Measurements from ENCODE around the gene SERPINA9. TPM values are rescaled to one million over a fixed set of nuclear protein-coding genes. Genes with fewer than 3 reads are reported as not detected.
A peak's percentile ranks its signal among the peaks of the same experiment; 100 is the strongest.

The SERPINA9 gene
- total and polyA plus RNA-seq, 2 donors = 0.05 to 0.59 TPM

- no peaks in the 10 kb centered on the region for H3K36me3 ChIP-seq (ENCODE audit: control insufficient read depth in 2 of 2, insufficient read depth in 2 of 2, low read length in 1 of 2)
- no peak overlapping the region for H3K4me3 ChIP-seq (ENCODE audit: low read length in 2 of 2)
- H3K27ac ChIP-seq (ENCODE audit: low read depth in 1 of 2, low read length in 1 of 2) = no peak overlapping the region
- H3K9me3 ChIP-seq (ENCODE audit: control insufficient read depth in 2 of 2, insufficient read depth in 1 of 2, low read length in 1 of 2) = no peaks in the 10 kb centered on the region
- DNase-seq (ENCODE audit: low read depth in 6 of 9, low spot score in 9 of 9) = peak in 1 of 9 donors; percentile 5
- no peaks in the 10 kb centered on the region for H3K27me3 ChIP-seq (ENCODE audit: control insufficient read depth in 2 of 2, insufficient read depth in 1 of 2, low read length in 1 of 2)
- 81% methylated on average over 4 of the region's 4 CpGs for WGBS
- peaks cover 0 to 3% of the 10 kb centered on the region in 2 donors for H3K4me1 ChIP-seq (ENCODE audit: control insufficient read depth in 2 of 2, insufficient read depth in 2 of 2, low read length in 2 of 2)
Observed at GRCh38 chr14:94494085-94494484, 18.1 kb upstream of the SERPINA9 start.

- no peaks in the 10 kb centered on the region for H3K36me3 ChIP-seq (ENCODE audit: control insufficient read depth in 2 of 2, insufficient read depth in 2 of 2, low read length in 1 of 2)
- 63% methylated on average over 4 of the region's 4 CpGs for WGBS
- no peaks in the 10 kb centered on the region for H3K9me3 ChIP-seq (ENCODE audit: control insufficient read depth in 2 of 2, insufficient read depth in 1 of 2, low read length in 1 of 2)
- H3K27ac ChIP-seq (ENCODE audit: low read depth in 1 of 2, low read length in 1 of 2) = no peak overlapping the region
- H3K4me1 ChIP-seq (ENCODE audit: control insufficient read depth in 2 of 2, insufficient read depth in 2 of 2, low read length in 2 of 2) = peaks cover 0 to 3% of the 10 kb centered on the region in 2 donors
- H3K27me3 ChIP-seq (ENCODE audit: control insufficient read depth in 2 of 2, insufficient read depth in 1 of 2, low read length in 1 of 2) = peaks cover 0 to 3% of the 10 kb centered on the region in 2 donors
- DNase-seq (ENCODE audit: low read depth in 6 of 9, low spot score in 9 of 9) = no peak
- no peak overlapping the region for H3K4me3 ChIP-seq (ENCODE audit: low read length in 2 of 2)
Observed at GRCh38 chr14:94491511-94491910, 15.5 kb upstream of the SERPINA9 start.

- Histone ChIP-seq H3K27ac (ENCODE audit: low read depth in 1 of 2, low read length in 1 of 2) (no peak overlapping the region), H3K4me1 (ENCODE audit: control insufficient read depth in 2 of 2, insufficient read depth in 2 of 2, low read length in 2 of 2) (peaks cover 0 to 3% of the 10 kb centered on the region in 2 donors), H3K27me3 (ENCODE audit: control insufficient read depth in 2 of 2, insufficient read depth in 1 of 2, low read length in 1 of 2) (peaks cover 0 to 3% of the 10 kb centered on the region in 2 donors), H3K4me3 (ENCODE audit: low read length in 2 of 2) (no peak overlapping the region), H3K36me3 (ENCODE audit: control insufficient read depth in 2 of 2, insufficient read depth in 2 of 2, low read length in 1 of 2) (no peaks in the 10 kb centered on the region), H3K9me3 (ENCODE audit: control insufficient read depth in 2 of 2, insufficient read depth in 1 of 2, low read length in 1 of 2) (no peaks in the 10 kb centered on the region)
- DNase-seq (ENCODE audit: low read depth in 6 of 9, low spot score in 9 of 9) = no peak
- 76% methylated on average over 11 of the region's 11 CpGs for WGBS
Observed at GRCh38 chr14:94489336-94489735, 13.3 kb upstream of the SERPINA9 start.

GRCh38 chr14:94486883-94487282, 10.9 kb upstream of the SERPINA9 start:
- Histone ChIP-seq H3K27ac (ENCODE audit: low read depth in 1 of 2, low read length in 1 of 2) (no peak overlapping the region), H3K36me3 (ENCODE audit: control insufficient read depth in 2 of 2, insufficient read depth in 2 of 2, low read length in 1 of 2) (no peaks in the 10 kb centered on the region), H3K4me1 (ENCODE audit: control insufficient read depth in 2 of 2, insufficient read depth in 2 of 2, low read length in 2 of 2) (peaks cover 0 to under 1% of the 10 kb centered on the region in 2 donors), H3K4me3 (ENCODE audit: low read length in 2 of 2) (no peak overlapping the region), H3K27me3 (ENCODE audit: control insufficient read depth in 2 of 2, insufficient read depth in 1 of 2, low read length in 1 of 2) (peaks cover 0 to 3% of the 10 kb centered on the region in 2 donors), H3K9me3 (ENCODE audit: control insufficient read depth in 2 of 2, insufficient read depth in 1 of 2, low read length in 1 of 2) (no peaks in the 10 kb centered on the region)
- DNase-seq (ENCODE audit: low read depth in 6 of 9, low spot score in 9 of 9) = no peak
- 42% methylated on average over 5 of the region's 5 CpGs for WGBS

GRCh38 chr14:94485944-94486841, 10.2 kb upstream of the SERPINA9 start:
- no peak overlapping the region for H3K4me3 ChIP-seq (ENCODE audit: low read length in 2 of 2)
- peak in 6 of 9 donors; percentile 6 to 40 (median 15) for DNase-seq (ENCODE audit: low read depth in 6 of 9, low spot score in 9 of 9)

GRCh38 chr14:94484481-94484880, 8.5 kb upstream of the SERPINA9 start:
- Histone ChIP-seq H3K27ac (ENCODE audit: low read depth in 1 of 2, low read length in 1 of 2) (no peak overlapping the region), H3K4me1 (ENCODE audit: control insufficient read depth in 2 of 2, insufficient read depth in 2 of 2, low read length in 2 of 2) (no peaks in the 10 kb centered on the region), H3K9me3 (ENCODE audit: control insufficient read depth in 2 of 2, insufficient read depth in 1 of 2, low read length in 1 of 2) (no peaks in the 10 kb centered on the region), H3K36me3 (ENCODE audit: control insufficient read depth in 2 of 2, insufficient read depth in 2 of 2, low read length in 1 of 2) (no peaks in the 10 kb centered on the region), H3K4me3 (ENCODE audit: low read length in 2 of 2) (no peak overlapping the region), H3K27me3 (ENCODE audit: control insufficient read depth in 2 of 2, insufficient read depth in 1 of 2, low read length in 1 of 2) (peaks cover 0 to 3% of the 10 kb centered on the region in 2 donors)
- WGBS = 90% methylated on average over 5 of the region's 5 CpGs
- DNase-seq (ENCODE audit: low read depth in 6 of 9, low spot score in 9 of 9) = no peak

More at GRCh38 chr14:94485944-94486841, 10.2 kb upstream of the SERPINA9 start:
- 20% methylated on average over 26 of the region's 26 CpGs for WGBS
- no peaks in the 10 kb centered on the region for H3K4me1 ChIP-seq (ENCODE audit: control insufficient read depth in 2 of 2, insufficient read depth in 2 of 2, low read length in 2 of 2)
- H3K36me3 ChIP-seq (ENCODE audit: control insufficient read depth in 2 of 2, insufficient read depth in 2 of 2, low read length in 1 of 2) = no peaks in the 10 kb centered on the region
- H3K27ac ChIP-seq (ENCODE audit: low read depth in 1 of 2, low read length in 1 of 2) = no peak overlapping the region
- H3K27me3 ChIP-seq (ENCODE audit: control insufficient read depth in 2 of 2, insufficient read depth in 1 of 2, low read length in 1 of 2) = peaks cover 0 to 3% of the 10 kb centered on the region in 2 donors
- H3K9me3 ChIP-seq (ENCODE audit: control insufficient read depth in 2 of 2, insufficient read depth in 1 of 2, low read length in 1 of 2) = no peaks in the 10 kb centered on the region

- 95% methylated on average over 7 of the region's 7 CpGs for WGBS
- no peak for DNase-seq (ENCODE audit: low read depth in 6 of 9, low spot score in 9 of 9)
- H3K36me3 ChIP-seq (ENCODE audit: control insufficient read depth in 2 of 2, insufficient read depth in 2 of 2, low read length in 1 of 2) = no peaks in the 10 kb centered on the region
Observed at GRCh38 chr14:94483729-94484275, 7.8 kb upstream of the SERPINA9 start.

GRCh38 chr14:94483071-94483451, 7.1 kb upstream of the SERPINA9 start:
- Histone ChIP-seq H3K27ac (ENCODE audit: low read depth in 1 of 2, low read length in 1 of 2) (no peak overlapping the region), H3K27me3 (ENCODE audit: control insufficient read depth in 2 of 2, insufficient read depth in 1 of 2, low read length in 1 of 2) (peaks cover 0 to 3% of the 10 kb centered on the region in 2 donors), H3K4me3 (ENCODE audit: low read length in 2 of 2) (no peak overlapping the region), H3K4me1 (ENCODE audit: control insufficient read depth in 2 of 2, insufficient read depth in 2 of 2, low read length in 2 of 2) (no peaks in the 10 kb centered on the region), H3K36me3 (ENCODE audit: control insufficient read depth in 2 of 2, insufficient read depth in 2 of 2, low read length in 1 of 2) (no peaks in the 10 kb centered on the region), H3K9me3 (ENCODE audit: control insufficient read depth in 2 of 2, insufficient read depth in 1 of 2, low read length in 1 of 2) (no peaks in the 10 kb centered on the region)
- 95% methylated on average over 10 of the region's 10 CpGs for WGBS
- no peak for DNase-seq (ENCODE audit: low read depth in 6 of 9, low spot score in 9 of 9)

More at GRCh38 chr14:94483729-94484275, 7.8 kb upstream of the SERPINA9 start:
- Histone ChIP-seq H3K4me1 (ENCODE audit: control insufficient read depth in 2 of 2, insufficient read depth in 2 of 2, low read length in 2 of 2) (no peaks in the 10 kb centered on the region), H3K27me3 (ENCODE audit: control insufficient read depth in 2 of 2, insufficient read depth in 1 of 2, low read length in 1 of 2) (peaks cover 0 to 3% of the 10 kb centered on the region in 2 donors), H3K4me3 (ENCODE audit: low read length in 2 of 2) (no peak overlapping the region), H3K9me3 (ENCODE audit: control insufficient read depth in 2 of 2, insufficient read depth in 1 of 2, low read length in 1 of 2) (no peaks in the 10 kb centered on the region), H3K27ac (ENCODE audit: low read depth in 1 of 2, low read length in 1 of 2) (no peak overlapping the region)

Measured in thymus (tissue), 11 donors.